ENCODE results near the gene EIF5A.

EIF5A gene

DNA sequence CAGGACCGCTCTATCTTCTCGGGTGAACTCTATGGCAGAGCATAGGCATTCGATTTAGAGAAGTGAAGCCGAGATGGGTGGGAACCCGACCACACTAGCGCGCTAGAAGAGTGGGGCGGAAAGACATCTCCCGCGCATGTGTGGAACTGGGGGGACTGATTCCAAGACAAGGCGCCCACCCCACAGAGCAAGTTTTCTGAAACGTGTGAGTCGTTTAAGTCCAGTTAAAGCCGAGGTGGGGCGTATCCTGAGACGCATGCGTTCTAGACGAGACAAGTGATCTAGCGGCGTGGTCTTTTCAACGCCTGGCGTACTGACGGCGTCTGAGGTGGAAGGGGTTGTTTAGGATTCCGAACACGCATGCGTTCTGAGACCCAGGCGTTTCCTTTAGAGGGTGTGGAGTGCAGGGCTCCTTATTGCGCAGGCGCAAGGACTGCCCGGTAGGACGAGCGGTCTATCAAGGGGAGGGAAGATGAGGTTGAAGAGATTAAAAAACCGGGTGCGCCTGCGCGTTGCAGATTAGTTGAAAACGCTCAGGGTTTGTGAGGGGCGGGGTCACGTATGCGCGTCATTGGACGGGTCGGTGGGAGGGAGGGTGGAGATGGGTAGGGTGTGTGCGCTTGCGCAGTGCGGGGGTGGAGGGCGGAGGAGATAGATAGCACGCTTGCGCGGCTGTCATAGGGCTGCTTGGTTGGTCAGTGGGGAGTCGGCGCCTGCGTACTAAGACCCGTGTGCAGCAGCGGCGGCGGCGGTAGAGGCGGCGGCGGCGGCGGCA lies at the start of gene EIF5A:
Gene EIF5A (plus strand): TSS at position 718 of the 775 bp plus-strand sequence. CDS start 2,008 bp downstream, outside the sequence.
- DNase-seq (ENCODE audit: low spot score): peak; percentile 99
- peak within 1 kb of the TSS; percentile 97 for H3K27ac Mint-ChIP-seq
- H3K9me3 Mint-ChIP-seq: no peaks in the 10 kb centered on the region
- peaks cover 3% of the 10 kb centered on the region for H3K27me3 Mint-ChIP-seq (ENCODE audit: low read depth)
- H3K36me3 Mint-ChIP-seq (ENCODE audit: low read depth): peaks cover 36% of the 10 kb centered on the region
- peak within 1 kb of the TSS; percentile 88 for H3K4me3 Mint-ChIP-seq
- H3K4me1 Mint-ChIP-seq (ENCODE audit: low read depth): peaks cover 33% of the 10 kb centered on the region

GRCh38 chr17:7258731-7259554 lies 48.5 kb upstream of the EIF5A start:
- Mint-ChIP-seq H3K4me1 (ENCODE audit: low read depth) (peaks cover 20% of the 10 kb centered on the region), H3K9me3 (no peaks in the 10 kb centered on the region), H3K4me3 (no peak overlapping the region), H3K36me3 (ENCODE audit: low read depth) (peaks cover 29% of the 10 kb centered on the region), H3K27me3 (ENCODE audit: low read depth) (peaks cover 20% of the 10 kb centered on the region), H3K27ac (peak overlapping the region; percentile 15)
- no peak for DNase-seq (ENCODE audit: low spot score)

DNA sequence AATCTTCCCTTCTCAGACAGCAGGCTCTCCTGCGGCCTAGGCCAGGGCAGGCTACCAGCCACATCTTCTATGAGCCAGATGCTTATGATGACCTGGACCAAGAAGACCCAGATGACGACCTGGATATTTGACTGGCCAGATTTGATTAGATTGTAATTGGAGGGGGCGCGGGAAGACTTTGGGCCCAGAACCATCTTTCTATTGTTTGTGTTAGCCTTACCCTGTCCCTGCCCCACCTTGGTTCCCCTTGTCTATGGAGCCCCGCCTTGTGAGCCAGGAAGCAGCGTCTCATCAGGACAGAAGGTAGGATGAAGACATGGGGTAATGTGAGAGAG lies 47.9 kb upstream of the EIF5A start:
- Mint-ChIP-seq H3K27me3 (ENCODE audit: low read depth) (peaks cover 25% of the 10 kb centered on the region), H3K27ac (no peak overlapping the region)

DNA sequence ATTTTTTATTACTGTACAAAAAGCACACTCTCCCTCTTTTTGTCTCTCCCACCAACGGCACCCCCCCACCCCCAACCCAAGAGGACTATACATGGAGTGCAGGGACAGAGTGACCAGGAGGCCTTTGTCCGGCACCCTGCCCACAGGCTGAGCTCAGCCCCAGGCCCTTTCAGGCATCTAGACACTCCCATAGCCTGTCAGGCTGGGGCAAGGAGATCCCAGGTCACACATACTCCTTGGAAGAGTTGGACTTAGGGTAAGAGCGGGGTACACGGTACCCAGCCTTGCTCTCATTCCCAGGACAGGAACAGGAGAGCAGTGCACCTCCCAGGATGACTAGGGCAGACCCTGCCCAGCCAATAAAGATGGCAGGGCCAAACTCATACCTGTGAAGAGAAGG lies 47.3 kb upstream of the EIF5A start:
- H3K27ac Mint-ChIP-seq: no peak overlapping the region
- H3K4me1 Mint-ChIP-seq (ENCODE audit: low read depth): peaks cover 18% of the 10 kb centered on the region
- peaks cover 25% of the 10 kb centered on the region for H3K27me3 Mint-ChIP-seq (ENCODE audit: low read depth)
- no peak overlapping the region for H3K4me3 Mint-ChIP-seq
- peaks cover 22% of the 10 kb centered on the region for H3K36me3 Mint-ChIP-seq (ENCODE audit: low read depth)
- DNase-seq (ENCODE audit: low spot score): no peak
- H3K9me3 Mint-ChIP-seq: no peaks in the 10 kb centered on the region

More for the DNA sequence above, 47.9 kb upstream of the EIF5A start:
- no peak overlapping the region for H3K4me3 Mint-ChIP-seq
- H3K4me1 Mint-ChIP-seq (ENCODE audit: low read depth): peaks cover 20% of the 10 kb centered on the region
- no peaks in the 10 kb centered on the region for H3K9me3 Mint-ChIP-seq
- peaks cover 27% of the 10 kb centered on the region for H3K36me3 Mint-ChIP-seq (ENCODE audit: low read depth)
- DNase-seq (ENCODE audit: low spot score): no peak

DNA sequence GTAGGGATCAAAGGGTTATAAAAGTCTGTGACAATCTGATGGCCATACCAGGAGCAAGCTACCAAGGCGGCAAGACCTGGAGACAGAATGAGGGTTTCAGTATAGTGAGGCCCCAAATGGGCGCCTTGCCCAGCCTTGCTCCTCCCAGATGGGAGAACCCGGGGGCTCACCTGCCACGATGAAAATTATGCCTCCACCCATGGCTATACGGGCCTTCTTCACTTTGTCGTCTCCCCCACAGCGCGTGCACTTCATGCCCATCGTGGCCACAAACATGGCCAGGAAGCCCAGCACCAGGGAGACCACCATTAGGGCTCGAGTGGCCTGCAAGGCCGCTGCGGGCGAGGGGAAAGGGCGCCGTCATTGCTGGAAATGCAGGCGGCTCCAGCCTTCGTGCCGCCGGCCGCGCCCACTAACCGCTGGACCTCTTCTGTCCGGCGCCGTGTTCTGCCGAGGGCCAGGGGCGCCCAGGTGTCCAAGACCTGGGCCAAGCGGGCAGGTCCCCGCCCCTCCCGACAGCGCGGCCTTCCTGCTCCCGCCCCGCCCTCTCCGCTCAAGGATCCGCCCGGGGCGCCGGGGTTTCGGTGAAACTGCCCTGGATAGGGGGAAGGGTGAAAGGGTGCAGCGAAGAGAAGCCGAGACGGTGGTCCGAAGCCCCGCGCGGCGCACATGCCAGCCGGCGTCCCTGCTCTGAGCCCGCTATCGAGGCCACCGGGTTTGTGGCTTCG lies 46.6 kb upstream of the EIF5A start:
- DNase-seq (ENCODE audit: low spot score): no peak
- H3K27ac Mint-ChIP-seq: no peak overlapping the region
- no peaks in the 10 kb centered on the region for H3K9me3 Mint-ChIP-seq
- H3K4me1 Mint-ChIP-seq (ENCODE audit: low read depth): peaks cover 18% of the 10 kb centered on the region
- H3K36me3 Mint-ChIP-seq (ENCODE audit: low read depth): peaks cover 22% of the 10 kb centered on the region
- peaks cover 25% of the 10 kb centered on the region for H3K27me3 Mint-ChIP-seq (ENCODE audit: low read depth)
- peak overlapping the region; percentile 38 for H3K4me3 Mint-ChIP-seq

DNA sequence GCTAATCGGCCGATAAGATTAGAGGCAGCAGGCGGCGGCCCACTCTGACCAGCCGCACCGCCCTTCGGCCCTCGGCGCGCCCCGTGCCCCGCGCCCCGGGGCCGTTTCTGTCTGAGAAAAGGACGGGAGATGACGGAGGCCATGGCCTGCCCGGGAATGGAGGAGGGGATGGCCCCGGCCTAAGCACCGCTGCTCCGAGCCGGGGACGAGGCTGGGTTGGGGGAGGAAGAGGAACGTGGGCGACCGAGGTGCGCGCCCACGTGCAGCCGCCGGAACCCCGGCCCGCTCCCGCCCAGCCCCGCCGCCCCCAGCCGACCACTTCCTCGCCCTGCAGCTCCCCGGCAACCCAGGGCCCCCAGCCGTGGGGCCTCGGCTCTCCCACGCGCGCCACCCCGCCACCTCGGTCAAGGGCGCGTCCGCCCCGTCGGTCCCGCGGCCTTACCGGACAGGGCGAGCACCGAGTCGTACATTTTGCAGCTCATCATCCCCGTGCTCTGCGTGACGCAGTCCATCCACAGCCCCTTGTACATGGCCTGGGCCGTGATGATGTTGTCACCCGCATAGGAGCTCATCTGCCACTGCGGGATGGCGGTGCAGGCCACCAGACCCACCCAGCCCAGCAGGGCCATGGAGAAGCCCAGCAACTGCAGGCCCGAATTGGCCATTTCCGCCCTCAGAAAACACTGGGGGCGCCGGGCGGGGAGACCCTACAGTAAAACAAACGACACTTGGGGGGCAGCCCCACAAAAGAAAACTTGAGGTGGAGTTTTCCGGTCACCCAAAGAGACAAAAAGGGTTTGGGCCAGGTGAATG lies 45.8 kb upstream of the EIF5A start:
- no peak overlapping the region for H3K27ac Mint-ChIP-seq
- H3K27me3 Mint-ChIP-seq (ENCODE audit: low read depth): peaks cover 27% of the 10 kb centered on the region
- H3K4me3 Mint-ChIP-seq: peak overlapping the region; percentile 45
- no peaks in the 10 kb centered on the region for H3K9me3 Mint-ChIP-seq
- peaks cover 16% of the 10 kb centered on the region for H3K36me3 Mint-ChIP-seq (ENCODE audit: low read depth)
- peaks cover 18% of the 10 kb centered on the region for H3K4me1 Mint-ChIP-seq (ENCODE audit: low read depth)
- no peak for DNase-seq (ENCODE audit: low spot score)

GRCh38 chr17:7262192-7262934 lies 45.1 kb upstream of the EIF5A start, which contains the start of gene CLDN7:
TSS of gene CLDN7 (minus strand) at chr17:7262478. CDS start at chr17:7262043, 435 bp downstream.
- peaks cover 12% of the 10 kb centered on the region for H3K36me3 Mint-ChIP-seq (ENCODE audit: low read depth)
- H3K4me3 Mint-ChIP-seq: peak within 1 kb of the TSS; percentile 55
- DNase-seq (ENCODE audit: low spot score): no peak
- H3K9me3 Mint-ChIP-seq: no peaks in the 10 kb centered on the region
- H3K4me1 Mint-ChIP-seq (ENCODE audit: low read depth): peaks cover 20% of the 10 kb centered on the region
- H3K27ac Mint-ChIP-seq: no peak within 1 kb of the TSS
- peaks cover 31% of the 10 kb centered on the region for H3K27me3 Mint-ChIP-seq (ENCODE audit: low read depth)

- no peak for DNase-seq (ENCODE audit: low spot score)
- Mint-ChIP-seq H3K4me3 (peak overlapping the region; percentile 55), H3K27ac (no peak overlapping the region), H3K9me3 (no peaks in the 10 kb centered on the region), H3K36me3 (ENCODE audit: low read depth) (peaks cover 12% of the 10 kb centered on the region), H3K4me1 (ENCODE audit: low read depth) (peaks cover 20% of the 10 kb centered on the region), H3K27me3 (ENCODE audit: low read depth) (peaks cover 31% of the 10 kb centered on the region)
Measured at GRCh38 chr17:7262935-7263800, 44.3 kb upstream of the EIF5A start.

DNA sequence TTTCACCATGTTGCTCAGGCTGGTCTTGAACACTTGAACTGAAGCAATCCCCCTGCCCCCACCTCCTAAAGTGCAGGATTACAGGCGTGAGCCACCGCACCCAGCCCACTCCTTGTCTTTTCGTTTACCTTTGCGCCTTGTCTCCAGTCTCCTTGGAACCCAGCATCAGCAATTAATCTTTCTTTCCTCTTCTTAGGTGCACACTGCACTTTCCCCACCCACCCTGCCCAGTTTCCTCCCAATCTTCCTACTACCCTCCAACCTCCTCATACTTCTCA lies 43.7 kb upstream of the EIF5A start:
- no peak overlapping the region for H3K27ac Mint-ChIP-seq
- H3K27me3 Mint-ChIP-seq (ENCODE audit: low read depth): peaks cover 33% of the 10 kb centered on the region
- DNase-seq (ENCODE audit: low spot score): no peak
- peaks cover 20% of the 10 kb centered on the region for H3K4me1 Mint-ChIP-seq (ENCODE audit: low read depth)
- peaks cover 8% of the 10 kb centered on the region for H3K36me3 Mint-ChIP-seq (ENCODE audit: low read depth)
- no peaks in the 10 kb centered on the region for H3K9me3 Mint-ChIP-seq
- peak overlapping the region; percentile 55 for H3K4me3 Mint-ChIP-seq

DNA sequence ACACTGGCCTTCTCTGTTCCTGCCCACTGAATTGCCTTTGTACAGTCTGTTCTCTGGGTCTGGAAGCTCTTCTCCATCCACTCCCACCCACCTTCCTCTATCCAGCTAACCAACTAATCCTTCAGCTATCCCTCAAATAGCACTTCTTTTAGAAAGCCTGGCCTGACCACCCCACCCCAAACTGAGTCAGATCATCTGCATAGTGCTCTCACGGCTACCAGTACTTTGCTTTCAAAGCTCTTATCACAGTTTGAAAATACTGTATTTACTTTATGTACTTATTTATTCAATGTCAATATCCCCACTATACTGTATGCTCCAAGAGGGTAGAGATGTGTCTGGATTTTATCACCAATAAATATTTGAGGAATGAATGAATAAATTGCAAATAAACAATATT lies 40.6 kb upstream of the EIF5A start:
- H3K36me3 Mint-ChIP-seq (ENCODE audit: low read depth): no peaks in the 10 kb centered on the region
- DNase-seq (ENCODE audit: low spot score): no peak
- no peaks in the 10 kb centered on the region for H3K9me3 Mint-ChIP-seq
- H3K4me1 Mint-ChIP-seq (ENCODE audit: low read depth): peaks cover 19% of the 10 kb centered on the region
- H3K4me3 Mint-ChIP-seq: no peak overlapping the region
- no peak overlapping the region for H3K27ac Mint-ChIP-seq
- H3K27me3 Mint-ChIP-seq (ENCODE audit: low read depth): peaks cover 40% of the 10 kb centered on the region

DNA sequence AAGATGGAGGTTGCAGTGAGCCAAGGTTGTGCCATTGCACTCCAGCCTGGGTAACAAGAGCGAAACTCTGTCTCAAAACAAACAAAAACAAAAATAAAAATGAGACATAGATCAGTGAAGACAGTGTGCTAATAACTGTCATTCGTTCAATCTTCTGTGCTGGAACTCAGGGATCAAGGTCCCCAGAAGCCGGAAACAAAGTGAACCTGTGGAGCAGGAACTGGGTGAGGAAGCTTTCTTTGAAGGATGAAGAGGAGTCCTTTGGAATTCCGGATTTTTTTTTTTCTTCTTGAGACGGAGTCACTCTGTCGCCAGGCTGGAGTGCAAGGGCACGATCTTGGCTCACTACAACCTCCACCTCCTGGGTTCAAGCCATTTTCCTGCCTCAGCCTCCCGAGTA lies 28.0 kb upstream of the EIF5A start:
- DNase-seq (ENCODE audit: low spot score): no peak
- Mint-ChIP-seq H3K27me3 (ENCODE audit: low read depth) (peaks cover 40% of the 10 kb centered on the region), H3K4me3 (no peak overlapping the region), H3K27ac (no peak overlapping the region), H3K36me3 (ENCODE audit: low read depth) (no peaks in the 10 kb centered on the region), H3K9me3 (no peaks in the 10 kb centered on the region), H3K4me1 (ENCODE audit: low read depth) (peaks cover 12% of the 10 kb centered on the region)

GRCh38 chr17:7280519-7281073 lies 26.8 kb upstream of the EIF5A start:
- peak overlapping the region; percentile 76 for H3K4me3 Mint-ChIP-seq
- H3K9me3 Mint-ChIP-seq: no peaks in the 10 kb centered on the region
- peaks cover 40% of the 10 kb centered on the region for H3K27me3 Mint-ChIP-seq (ENCODE audit: low read depth)
- H3K27ac Mint-ChIP-seq: no peak overlapping the region
- DNase-seq (ENCODE audit: low spot score): peak; percentile 70
- H3K4me1 Mint-ChIP-seq (ENCODE audit: low read depth): peaks cover 12% of the 10 kb centered on the region
- no peaks in the 10 kb centered on the region for H3K36me3 Mint-ChIP-seq (ENCODE audit: low read depth)
